ENCODE measurements around the gene SERPINE1.

The SERPINE1 gene

GRCh38 chr7:101186844-101187428 lies 60.0 kb downstream of the SERPINE1 start:
- DNase-seq (ENCODE audit: extremely low read depth, insufficient read length): no peak
- TF ChIP-seq, protein P1, sequence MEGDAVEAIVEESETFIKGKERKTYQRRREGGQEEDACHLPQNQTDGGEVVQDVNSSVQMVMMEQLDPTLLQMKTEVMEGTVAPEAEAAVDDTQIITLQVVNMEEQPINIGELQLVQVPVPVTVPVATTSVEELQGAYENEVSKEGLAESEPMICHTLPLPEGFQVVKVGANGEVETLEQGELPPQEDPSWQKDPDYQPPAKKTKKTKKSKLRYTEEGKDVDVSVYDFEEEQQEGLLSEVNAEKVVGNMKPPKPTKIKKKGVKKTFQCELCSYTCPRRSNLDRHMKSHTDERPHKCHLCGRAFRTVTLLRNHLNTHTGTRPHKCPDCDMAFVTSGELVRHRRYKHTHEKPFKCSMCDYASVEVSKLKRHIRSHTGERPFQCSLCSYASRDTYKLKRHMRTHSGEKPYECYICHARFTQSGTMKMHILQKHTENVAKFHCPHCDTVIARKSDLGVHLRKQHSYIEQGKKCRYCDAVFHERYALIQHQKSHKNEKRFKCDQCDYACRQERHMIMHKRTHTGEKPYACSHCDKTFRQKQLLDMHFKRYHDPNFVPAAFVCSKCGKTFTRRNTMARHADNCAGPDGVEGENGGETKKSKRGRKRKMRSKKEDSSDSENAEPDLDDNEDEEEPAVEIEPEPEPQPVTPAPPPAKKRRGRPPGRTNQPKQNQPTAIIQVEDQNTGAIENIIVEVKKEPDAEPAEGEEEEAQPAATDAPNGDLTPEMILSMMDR (IDR thresholded peaks at IDR 0.05; ENCODE audit: insufficient read depth, low read length, poor library complexity, severe bottlenecking): no peak
- Histone ChIP-seq H3K4me3 (replicated peaks; ENCODE audit: low read depth, low read length) (no peak overlapping the region), H3K27me3 (replicated peaks; ENCODE audit: control insufficient read depth, insufficient read depth, low read length) (no peaks in the 10 kb centered on the region), H3K36me3 (ENCODE audit: control insufficient read depth, insufficient read depth, low read length) (no peaks in the 10 kb centered on the region)
